ENCODE data around the gene RAD9A. TPM values are rescaled to one million over a fixed set of nuclear protein-coding genes. Genes with fewer than 3 reads are reported as not detected.

The RAD9A gene
- total RNA-seq, 1 donor from 2014 or later = 18.5 TPM

DNA sequence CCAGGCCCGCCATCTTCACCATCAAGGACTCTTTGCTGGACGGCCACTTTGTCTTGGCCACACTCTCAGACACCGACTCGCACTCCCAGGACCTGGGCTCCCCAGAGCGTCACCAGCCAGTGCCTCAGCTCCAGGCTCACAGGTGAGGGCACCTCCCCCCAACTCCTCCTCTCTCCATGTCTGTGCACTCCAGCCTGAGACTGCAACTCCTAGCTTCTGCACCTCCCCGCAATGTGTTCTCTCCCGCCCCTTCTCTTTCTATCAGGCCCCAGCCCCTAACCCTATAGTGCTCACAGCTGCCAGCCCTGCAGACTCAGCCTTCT lies 4.4 kb downstream of the RAD9A start:
- Mint-ChIP-seq H3K9me3 (ENCODE audit: unreplicated experiment) (no peaks in the 10 kb centered on the region), H3K36me3 (ENCODE audit: unreplicated experiment) (peaks cover 14% of the 10 kb centered on the region), H3K4me1 (ENCODE audit: unreplicated experiment) (peaks cover 29% of the 10 kb centered on the region), H3K27me3 (ENCODE audit: unreplicated experiment) (no peaks in the 10 kb centered on the region), H3K27ac (ENCODE audit: unreplicated experiment) (no peak overlapping the region), H3K4me3 (ENCODE audit: unreplicated experiment) (no peak overlapping the region)
- TF ChIP-seq, protein P1, sequence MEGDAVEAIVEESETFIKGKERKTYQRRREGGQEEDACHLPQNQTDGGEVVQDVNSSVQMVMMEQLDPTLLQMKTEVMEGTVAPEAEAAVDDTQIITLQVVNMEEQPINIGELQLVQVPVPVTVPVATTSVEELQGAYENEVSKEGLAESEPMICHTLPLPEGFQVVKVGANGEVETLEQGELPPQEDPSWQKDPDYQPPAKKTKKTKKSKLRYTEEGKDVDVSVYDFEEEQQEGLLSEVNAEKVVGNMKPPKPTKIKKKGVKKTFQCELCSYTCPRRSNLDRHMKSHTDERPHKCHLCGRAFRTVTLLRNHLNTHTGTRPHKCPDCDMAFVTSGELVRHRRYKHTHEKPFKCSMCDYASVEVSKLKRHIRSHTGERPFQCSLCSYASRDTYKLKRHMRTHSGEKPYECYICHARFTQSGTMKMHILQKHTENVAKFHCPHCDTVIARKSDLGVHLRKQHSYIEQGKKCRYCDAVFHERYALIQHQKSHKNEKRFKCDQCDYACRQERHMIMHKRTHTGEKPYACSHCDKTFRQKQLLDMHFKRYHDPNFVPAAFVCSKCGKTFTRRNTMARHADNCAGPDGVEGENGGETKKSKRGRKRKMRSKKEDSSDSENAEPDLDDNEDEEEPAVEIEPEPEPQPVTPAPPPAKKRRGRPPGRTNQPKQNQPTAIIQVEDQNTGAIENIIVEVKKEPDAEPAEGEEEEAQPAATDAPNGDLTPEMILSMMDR (IDR thresholded peaks at IDR 0.05) = no peak
- DNase-seq (ENCODE audit: extremely low spot score, unreplicated experiment) = no peak

DNA sequence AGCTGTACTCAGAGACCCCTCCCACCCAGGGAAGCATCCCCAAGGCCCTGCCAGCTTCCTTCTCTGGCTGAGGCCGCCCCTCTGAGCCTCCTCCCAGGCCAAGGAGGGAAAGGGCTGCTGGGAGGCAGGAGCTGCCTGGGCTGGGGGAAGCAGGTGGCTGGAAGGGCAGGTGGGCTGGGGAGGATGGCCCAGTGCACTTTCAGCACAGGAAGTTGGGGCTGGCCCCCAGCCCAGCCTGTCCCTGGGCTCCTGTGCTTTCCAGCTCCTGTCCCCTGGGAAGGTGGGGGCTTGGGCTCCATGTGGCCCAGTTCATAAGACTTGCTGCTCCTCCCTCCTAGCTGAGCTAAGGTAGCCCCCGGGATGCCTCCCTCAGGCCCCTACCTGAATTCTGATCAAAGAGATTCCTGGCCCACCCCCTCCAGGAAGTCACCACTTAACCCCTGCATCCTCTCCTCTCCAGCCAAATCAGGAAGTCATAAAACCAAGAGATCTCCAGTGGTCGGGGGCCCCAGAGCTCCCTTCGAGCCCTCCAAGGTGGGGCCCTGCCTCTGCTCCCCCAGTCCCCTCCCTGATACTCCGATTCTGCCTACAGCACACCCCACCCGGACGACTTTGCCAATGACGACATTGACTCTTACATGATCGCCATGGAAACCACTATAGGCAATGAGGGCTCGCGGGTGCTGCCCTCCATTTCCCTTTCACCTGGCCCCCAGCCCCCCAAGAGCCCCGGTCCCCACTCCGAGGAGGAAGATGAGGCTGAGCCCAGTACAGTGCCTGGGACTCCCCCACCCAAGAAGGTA lies 5.0 kb downstream of the RAD9A start:
- Mint-ChIP-seq H3K36me3 (ENCODE audit: unreplicated experiment) (peaks cover 14% of the 10 kb centered on the region), H3K27me3 (ENCODE audit: unreplicated experiment) (no peaks in the 10 kb centered on the region), H3K27ac (ENCODE audit: unreplicated experiment) (no peak overlapping the region), H3K9me3 (ENCODE audit: unreplicated experiment) (no peaks in the 10 kb centered on the region), H3K4me1 (ENCODE audit: unreplicated experiment) (peaks cover 27% of the 10 kb centered on the region), H3K4me3 (ENCODE audit: unreplicated experiment) (no peak overlapping the region)
- TF ChIP-seq, protein P1 (IDR thresholded peaks at IDR 0.05) = no peak
- peak; percentile 75 for DNase-seq (ENCODE audit: extremely low spot score, unreplicated experiment)

DNA sequence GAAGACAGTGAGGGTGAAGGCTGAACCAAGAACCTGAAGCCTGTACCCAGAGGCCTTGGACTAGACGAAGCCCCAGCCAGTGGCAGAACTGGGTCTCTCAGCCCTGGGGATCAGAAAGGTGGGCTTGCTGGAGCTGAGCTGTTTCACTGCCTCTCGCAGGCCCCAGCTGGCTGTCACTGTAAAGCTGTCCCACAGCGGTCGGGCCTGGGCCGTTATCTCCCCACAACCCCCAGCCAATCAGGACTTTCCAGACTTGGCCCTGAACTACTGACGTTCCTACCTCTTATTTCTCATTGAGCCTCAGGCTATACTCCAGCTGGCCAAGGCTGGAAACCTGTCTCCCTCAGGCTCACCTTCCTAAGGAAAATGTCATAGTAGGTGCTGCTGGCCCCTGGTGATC lies 5.8 kb downstream of the RAD9A start:
- no peak for DNase-seq (ENCODE audit: extremely low spot score, unreplicated experiment)
- Mint-ChIP-seq H3K27ac (ENCODE audit: unreplicated experiment) (no peak overlapping the region), H3K9me3 (ENCODE audit: unreplicated experiment) (no peaks in the 10 kb centered on the region), H3K4me1 (ENCODE audit: unreplicated experiment) (peaks cover 27% of the 10 kb centered on the region), H3K36me3 (ENCODE audit: unreplicated experiment) (peaks cover 14% of the 10 kb centered on the region), H3K4me3 (ENCODE audit: unreplicated experiment) (no peak overlapping the region), H3K27me3 (ENCODE audit: unreplicated experiment) (no peaks in the 10 kb centered on the region)
- TF ChIP-seq, protein P1 (IDR thresholded peaks at IDR 0.05) = no peak

DNA sequence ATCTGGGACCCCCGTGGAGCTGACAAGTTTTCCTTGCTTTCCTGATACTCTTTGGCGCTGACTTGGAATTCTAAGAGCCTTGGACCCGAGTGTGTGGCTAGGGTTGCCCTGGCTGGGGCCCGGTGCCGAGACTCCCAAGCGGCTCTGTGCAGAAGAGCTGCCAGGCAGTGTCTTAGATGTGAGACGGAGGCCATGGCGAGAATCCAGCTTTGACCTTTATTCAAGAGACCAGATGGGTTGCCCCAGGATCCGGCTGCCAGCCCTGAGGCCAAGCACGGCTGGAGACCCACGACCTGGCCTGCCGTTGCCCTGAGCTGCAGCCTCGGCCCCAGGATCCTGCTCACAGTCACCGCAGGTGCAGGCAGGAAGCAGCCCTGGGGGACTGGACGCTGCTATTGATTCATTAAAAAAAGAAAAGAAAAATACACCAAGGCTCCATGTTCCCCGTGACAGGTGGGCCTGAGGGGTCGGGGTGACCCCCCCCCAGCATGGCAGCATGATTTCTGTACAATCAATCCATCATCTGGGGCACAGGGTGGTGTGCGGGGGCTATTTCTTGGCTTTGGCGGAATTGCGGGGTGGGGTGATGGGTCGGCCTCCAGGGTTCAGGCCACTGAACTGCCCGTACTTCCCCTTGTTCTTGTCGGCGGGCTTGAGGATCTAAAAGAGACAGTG lies 6.3 kb downstream of the RAD9A start:
- no peaks in the 10 kb centered on the region for H3K27me3 Mint-ChIP-seq (ENCODE audit: unreplicated experiment)
- no peaks in the 10 kb centered on the region for H3K9me3 Mint-ChIP-seq (ENCODE audit: unreplicated experiment)
- DNase-seq (ENCODE audit: extremely low spot score, unreplicated experiment) = no peak
- H3K4me1 Mint-ChIP-seq (ENCODE audit: unreplicated experiment) = peaks cover 25% of the 10 kb centered on the region
- H3K27ac Mint-ChIP-seq (ENCODE audit: unreplicated experiment) = no peak overlapping the region
- no peak overlapping the region for H3K4me3 Mint-ChIP-seq (ENCODE audit: unreplicated experiment)
- H3K36me3 Mint-ChIP-seq (ENCODE audit: unreplicated experiment) = peaks cover 14% of the 10 kb centered on the region
- TF ChIP-seq, protein P1 (IDR thresholded peaks at IDR 0.05) = no peak

Measured in osteocyte (in vitro differentiated cells).